ENCODE data around the gene PGM5. TPM values are rescaled to one million over a fixed set of nuclear protein-coding genes. Genes with fewer than 3 reads are reported as not detected.

PGM5 gene
- total RNA-seq, 3 donors from 2014 or later (not counting 1 experiment from before 2014, with no cell fraction given): 0.43 to 1.8 TPM; not detected in 1

DNA sequence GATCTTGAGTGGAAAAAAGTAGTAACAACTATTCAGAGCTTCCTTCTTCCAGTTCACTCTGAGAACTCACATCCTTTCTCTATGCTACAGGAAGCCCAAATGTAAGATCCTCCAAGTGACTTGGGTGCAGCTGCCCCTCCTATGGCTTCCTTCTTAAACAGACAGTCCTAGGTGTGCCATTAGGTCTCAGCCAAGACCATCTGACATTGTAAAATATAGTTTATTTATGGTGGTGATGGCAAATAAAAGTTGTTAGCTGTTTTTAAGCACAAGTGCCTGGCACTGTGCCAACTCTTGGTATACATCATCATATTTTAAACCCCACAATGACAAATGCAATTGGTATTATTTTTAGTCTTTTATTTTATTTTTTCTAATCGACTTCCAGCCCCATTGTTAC lies 126.1 kb downstream of the PGM5 start:
- Histone ChIP-seq H3K27me3 (ENCODE audit: control insufficient read depth, insufficient read depth, low read length) (no peaks in the 10 kb centered on the region), H3K9me3 (ENCODE audit: control insufficient read depth, insufficient read depth, low read length) (no peaks in the 10 kb centered on the region), H3K27ac (ENCODE audit: low read length) (no peak overlapping the region), H3K4me1 (ENCODE audit: control insufficient read depth, insufficient read depth, low read length) (no peaks in the 10 kb centered on the region), H3K4me3 (ENCODE audit: low read length) (no peak overlapping the region), H3K36me3 (ENCODE audit: control insufficient read depth, insufficient read depth, low read length) (no peaks in the 10 kb centered on the region)
- Mint-ChIP-seq H3K9me3 (peaks cover 2 to 5% of the 10 kb centered on the region in 2 donors), H3K27me3 (ENCODE audit: low read depth in 2 of 2) (peaks cover 3 to 14% of the 10 kb centered on the region in 2 donors), H3K27ac (no peak overlapping the region), H3K4me3 (no peak overlapping the region), H3K4me1 (no peaks in the 10 kb centered on the region), H3K36me3 (no peaks in the 10 kb centered on the region)
- intact Hi-C loops (cut with micrococcal nuclease): no loop called here
- no peak for ATAC-seq
- no peak for DNase-seq
- TF ChIP-seq, protein P1, sequence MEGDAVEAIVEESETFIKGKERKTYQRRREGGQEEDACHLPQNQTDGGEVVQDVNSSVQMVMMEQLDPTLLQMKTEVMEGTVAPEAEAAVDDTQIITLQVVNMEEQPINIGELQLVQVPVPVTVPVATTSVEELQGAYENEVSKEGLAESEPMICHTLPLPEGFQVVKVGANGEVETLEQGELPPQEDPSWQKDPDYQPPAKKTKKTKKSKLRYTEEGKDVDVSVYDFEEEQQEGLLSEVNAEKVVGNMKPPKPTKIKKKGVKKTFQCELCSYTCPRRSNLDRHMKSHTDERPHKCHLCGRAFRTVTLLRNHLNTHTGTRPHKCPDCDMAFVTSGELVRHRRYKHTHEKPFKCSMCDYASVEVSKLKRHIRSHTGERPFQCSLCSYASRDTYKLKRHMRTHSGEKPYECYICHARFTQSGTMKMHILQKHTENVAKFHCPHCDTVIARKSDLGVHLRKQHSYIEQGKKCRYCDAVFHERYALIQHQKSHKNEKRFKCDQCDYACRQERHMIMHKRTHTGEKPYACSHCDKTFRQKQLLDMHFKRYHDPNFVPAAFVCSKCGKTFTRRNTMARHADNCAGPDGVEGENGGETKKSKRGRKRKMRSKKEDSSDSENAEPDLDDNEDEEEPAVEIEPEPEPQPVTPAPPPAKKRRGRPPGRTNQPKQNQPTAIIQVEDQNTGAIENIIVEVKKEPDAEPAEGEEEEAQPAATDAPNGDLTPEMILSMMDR (IDR thresholded peaks at IDR 0.05): no peak
- no CpG with 5 or more reads among the region's 1 CpG for WGBS (ENCODE audit: insufficient coverage)

DNA sequence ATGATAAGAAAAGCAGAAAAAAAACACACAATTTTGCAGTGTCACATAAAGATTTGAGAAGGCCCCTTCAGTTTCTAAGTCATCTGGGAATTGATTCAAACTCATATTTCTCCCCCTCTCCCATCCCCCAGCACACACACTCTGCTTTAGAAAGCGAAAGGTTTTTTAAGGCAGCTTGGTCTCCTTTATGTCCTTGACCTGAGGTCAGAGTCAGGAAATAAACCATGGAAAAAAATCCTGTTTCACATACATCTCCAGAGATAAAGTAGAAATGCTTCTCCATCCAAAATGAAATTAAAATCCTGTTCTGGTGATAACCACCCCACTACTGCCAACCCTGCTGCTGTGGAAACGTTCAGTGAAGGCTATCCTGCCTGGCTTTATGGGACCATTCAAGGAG lies 131.7 kb downstream of the PGM5 start:
- TF ChIP-seq, protein P1 (IDR thresholded peaks at IDR 0.05): no peak
- intact Hi-C loops (cut with micrococcal nuclease): no loop called here
- Mint-ChIP-seq H3K9me3 (peaks cover 2% of the 10 kb centered on the region in 2 donors), H3K4me3 (no peak overlapping the region), H3K27ac (no peak overlapping the region), H3K27me3 (ENCODE audit: low read depth in 2 of 2) (peaks cover 10 to 20% of the 10 kb centered on the region in 2 donors), H3K36me3 (no peaks in the 10 kb centered on the region), H3K4me1 (no peaks in the 10 kb centered on the region)
- no peaks in the 10 kb centered on the region for H3K27me3 ChIP-seq (ENCODE audit: control insufficient read depth, insufficient read depth, low read length)
- no peaks in the 10 kb centered on the region for H3K4me1 ChIP-seq (ENCODE audit: control insufficient read depth, insufficient read depth, low read length)
- ATAC-seq (no peak), DNase-seq (no peak)
- H3K27ac ChIP-seq (ENCODE audit: low read length): no peak overlapping the region
- no peaks in the 10 kb centered on the region for H3K36me3 ChIP-seq (ENCODE audit: control insufficient read depth, insufficient read depth, low read length)
- no peak overlapping the region for H3K4me3 ChIP-seq (ENCODE audit: low read length)
- WGBS (ENCODE audit: insufficient coverage): 67% methylated on average over 2 of the region's 2 CpGs
- no peaks in the 10 kb centered on the region for H3K9me3 ChIP-seq (ENCODE audit: control insufficient read depth, insufficient read depth, low read length)

DNA sequence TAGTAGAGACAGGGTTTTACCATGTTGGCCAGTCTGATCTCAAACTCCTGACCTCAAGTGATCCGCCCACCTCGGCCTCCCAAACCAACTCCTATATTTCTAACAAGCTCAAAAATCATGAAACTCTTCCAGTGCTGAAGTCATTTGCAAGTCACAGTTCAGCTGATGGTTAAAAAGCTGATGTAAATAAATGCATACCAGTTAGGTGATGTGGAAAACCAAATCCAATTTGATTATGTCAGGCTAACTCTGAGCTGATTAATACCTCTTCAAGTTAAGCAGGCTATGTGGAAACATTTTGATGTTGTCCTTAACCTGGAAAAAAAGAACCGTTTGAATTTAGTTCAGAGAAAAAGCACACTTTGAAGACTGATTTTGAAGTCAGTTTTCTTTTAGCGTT lies 133.2 kb downstream of the PGM5 start:
- ATAC-seq: no peak
- H3K9me3 Mint-ChIP-seq: peaks cover 2% of the 10 kb centered on the region in 2 donors
- WGBS (ENCODE audit: insufficient coverage): 90% methylated on average over 4 of the region's 4 CpGs
- no peaks in the 10 kb centered on the region for H3K4me1 Mint-ChIP-seq
- no peak overlapping the region for H3K4me3 ChIP-seq (ENCODE audit: low read length)
- TF ChIP-seq, protein P1 (IDR thresholded peaks at IDR 0.05): no peak
- intact Hi-C loops (cut with micrococcal nuclease): no loop called here
- no peaks in the 10 kb centered on the region for H3K36me3 ChIP-seq (ENCODE audit: control insufficient read depth, insufficient read depth, low read length)
- no peaks in the 10 kb centered on the region for H3K27me3 ChIP-seq (ENCODE audit: control insufficient read depth, insufficient read depth, low read length)
- DNase-seq: no peak
- H3K9me3 ChIP-seq (ENCODE audit: control insufficient read depth, insufficient read depth, low read length): no peaks in the 10 kb centered on the region
- H3K4me1 ChIP-seq (ENCODE audit: control insufficient read depth, insufficient read depth, low read length): no peaks in the 10 kb centered on the region
- H3K4me3 Mint-ChIP-seq: no peak overlapping the region
- H3K27ac ChIP-seq (ENCODE audit: low read length): no peak overlapping the region
- no peak overlapping the region for H3K27ac Mint-ChIP-seq
- H3K27me3 Mint-ChIP-seq (ENCODE audit: low read depth in 2 of 2): peaks cover 10 to 20% of the 10 kb centered on the region in 2 donors
- no peaks in the 10 kb centered on the region for H3K36me3 Mint-ChIP-seq

DNA sequence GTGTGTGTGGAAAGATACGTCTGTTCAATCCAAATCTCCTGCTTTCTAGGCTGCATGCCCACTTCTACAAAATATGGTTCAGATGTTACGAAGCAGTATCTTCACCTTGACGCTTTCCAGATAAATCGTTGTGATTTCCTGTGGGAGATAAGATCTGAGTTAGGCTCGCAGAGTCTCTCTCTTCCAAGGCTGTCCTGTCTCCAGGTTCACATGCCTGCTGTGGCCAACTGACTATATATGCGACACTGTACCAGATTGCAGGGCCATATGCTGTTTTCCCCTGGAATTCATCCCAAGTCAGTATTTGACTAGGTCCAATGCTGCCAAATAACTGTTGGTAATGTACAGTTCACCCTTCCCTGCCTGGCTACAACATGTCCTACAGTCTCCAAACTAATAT lies 136.4 kb downstream of the PGM5 start:
- no peaks in the 10 kb centered on the region for H3K4me1 ChIP-seq (ENCODE audit: control insufficient read depth, insufficient read depth, low read length)
- Mint-ChIP-seq H3K27me3 (ENCODE audit: low read depth in 2 of 2) (peaks cover 7 to 29% of the 10 kb centered on the region in 2 donors), H3K9me3 (no peaks in the 10 kb centered on the region), H3K36me3 (no peaks in the 10 kb centered on the region), H3K4me1 (no peaks in the 10 kb centered on the region), H3K4me3 (no peak overlapping the region), H3K27ac (no peak overlapping the region)
- H3K27ac ChIP-seq (ENCODE audit: low read length): no peak overlapping the region
- TF ChIP-seq, protein P1 (IDR thresholded peaks at IDR 0.05): no peak
- H3K36me3 ChIP-seq (ENCODE audit: control insufficient read depth, insufficient read depth, low read length): no peaks in the 10 kb centered on the region
- H3K27me3 ChIP-seq (ENCODE audit: control insufficient read depth, insufficient read depth, low read length): no peaks in the 10 kb centered on the region
- intact Hi-C loops (cut with micrococcal nuclease): loop anchor here (1.0 kb wide), 1 partner anchor 11 kb away; no protein-coding TSS in a partner anchor
- no peaks in the 10 kb centered on the region for H3K9me3 ChIP-seq (ENCODE audit: control insufficient read depth, insufficient read depth, low read length)
- no peak overlapping the region for H3K4me3 ChIP-seq (ENCODE audit: low read length)
- WGBS (ENCODE audit: insufficient coverage): 82% methylated on average over 6 of the region's 6 CpGs
- DNase-seq (no peak), ATAC-seq (no peak)
